Vagina (tissue), 2 donors: ENCODE data around the gene HMGA1. TPM values are rescaled to one million over a fixed set of nuclear protein-coding genes. Genes with fewer than 3 reads are reported as not detected.

Source experiments
- DNase-seq, 2 donors: peaks; one replicate each; pipeline ENCODE4 v3.0.0-alpha.2; 2017; ENCODE audit errors: extremely low spot score in 2 of 2
- H3K27ac ChIP-seq: fragments of 200-600 bp; sonication (generic); one replicate; pipeline ENCODE4 v1.5.1; 2019
- H3K27me3 ChIP-seq: fragments of 200-600 bp; sonication (generic); one replicate; pipeline ENCODE4 v1.5.1; 2019
- H3K36me3 ChIP-seq, 2 donors: fragments of 200-600 bp; sonication (generic); one replicate each; pipeline ENCODE4 v1.5.1; 2017 to 2019
- H3K4me1 ChIP-seq: fragments of 200-600 bp; sonication (generic); one replicate; pipeline ENCODE4 v1.5.1; 2019
- H3K4me3 ChIP-seq, 2 donors: fragments of 200-600 bp; sonication (generic); 1 replicate in 1 of 2; 2 replicates in 1 of 2; pipeline ENCODE4 v1.5.1; 2016 to 2019
- H3K9me3 ChIP-seq: fragments of 200-600 bp; sonication (generic); one replicate; pipeline ENCODE4 v1.5.1; 2019
- CTCF ChIP-seq, 3 experiments: fragments of 450-650 bp in 2 of 3; fragments of 200-600 bp in 1 of 3; sonication (generic) in 1 of 3; IDR thresholded peaks; one replicate each; pipeline ENCODE4 v1.5.1; 2017 to 2019; ENCODE audit warnings: antibody characterized with exemption in 3 of 3, mild to moderate bottlenecking in 2 of 3, moderate library complexity in 2 of 3
- POLR2A ChIP-seq, 2 donors: fragments of 450-650 bp; IDR thresholded peaks; one replicate each; pipeline ENCODE4 v1.6.1; 2017; ENCODE audit warnings: antibody characterized with exemption in 2 of 2, mild to moderate bottlenecking in 2 of 2, moderate library complexity in 2 of 2
- POLR2AphosphoS5 ChIP-seq, 2 donors: sonication (generic); formaldehyde crosslinking; IDR thresholded peaks; one replicate each; pipeline ENCODE4 v1.9.0; 2017; ENCODE audit warnings: antibody characterized with exemption in 2 of 2, mild to moderate bottlenecking in 2 of 2, low read depth in 1 of 2; ENCODE audit not compliant: insufficient read depth in 1 of 2
- intact Hi-C: fragments of 100-400 bp; cut with DNase I; formaldehyde crosslinking; loops from one replicate; pipeline ENCODE4 v1.15.1; 2023
- total RNA-seq: library from RNA; depleted of rRNA; stranded (reverse); fragments of >200 nt; gene quantifications from one replicate; pipeline ENCODE4 v1.2.3, GENCODE V29; 2016

Gene HMGA1
- total RNA-seq, 1 donor from 2014 or later: 65.6 TPM

DNA sequence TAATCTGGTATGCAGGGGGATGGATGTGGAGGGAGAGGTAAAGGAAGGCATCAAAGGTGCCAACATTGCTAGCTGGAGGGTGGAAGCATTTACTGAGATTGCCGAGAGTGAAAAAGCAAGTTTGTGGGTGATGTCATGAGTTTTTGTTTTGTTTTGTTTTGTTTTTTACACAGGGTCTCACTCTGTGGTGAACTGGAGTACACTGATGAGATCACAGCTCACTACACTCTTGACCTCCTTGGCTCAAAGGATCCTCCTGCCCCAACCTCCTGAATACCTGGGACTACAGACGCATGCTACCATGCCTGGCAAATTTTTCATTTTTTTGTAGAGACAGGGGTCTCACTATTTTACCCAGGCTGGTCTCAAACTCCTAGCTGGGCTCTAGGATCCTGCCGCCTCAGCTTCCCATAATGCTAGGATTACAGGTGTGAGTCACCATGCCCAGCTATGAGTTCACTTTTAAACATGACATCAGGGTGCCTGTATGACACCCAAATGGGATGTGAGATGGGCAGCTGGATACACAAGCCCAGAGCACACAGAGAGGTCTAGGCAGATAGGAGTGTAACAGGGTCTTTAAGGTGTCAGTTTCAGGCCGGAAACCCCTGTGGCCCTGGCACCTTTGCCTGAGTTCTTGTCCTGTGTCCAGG is 35.1 kb upstream of the HMGA1 start:
- no peak for TF ChIP-seq CTCF (IDR thresholded peaks at IDR 0.05)
- no peak for TF ChIP-seq POLR2A (IDR thresholded peaks at IDR 0.05)
- no peak for TF ChIP-seq POLR2AphosphoS5 (IDR thresholded peaks at IDR 0.05; ENCODE audit: insufficient read depth in 1 of 2, low read depth in 1 of 2)
- intact Hi-C loops: no loop called here

DNA sequence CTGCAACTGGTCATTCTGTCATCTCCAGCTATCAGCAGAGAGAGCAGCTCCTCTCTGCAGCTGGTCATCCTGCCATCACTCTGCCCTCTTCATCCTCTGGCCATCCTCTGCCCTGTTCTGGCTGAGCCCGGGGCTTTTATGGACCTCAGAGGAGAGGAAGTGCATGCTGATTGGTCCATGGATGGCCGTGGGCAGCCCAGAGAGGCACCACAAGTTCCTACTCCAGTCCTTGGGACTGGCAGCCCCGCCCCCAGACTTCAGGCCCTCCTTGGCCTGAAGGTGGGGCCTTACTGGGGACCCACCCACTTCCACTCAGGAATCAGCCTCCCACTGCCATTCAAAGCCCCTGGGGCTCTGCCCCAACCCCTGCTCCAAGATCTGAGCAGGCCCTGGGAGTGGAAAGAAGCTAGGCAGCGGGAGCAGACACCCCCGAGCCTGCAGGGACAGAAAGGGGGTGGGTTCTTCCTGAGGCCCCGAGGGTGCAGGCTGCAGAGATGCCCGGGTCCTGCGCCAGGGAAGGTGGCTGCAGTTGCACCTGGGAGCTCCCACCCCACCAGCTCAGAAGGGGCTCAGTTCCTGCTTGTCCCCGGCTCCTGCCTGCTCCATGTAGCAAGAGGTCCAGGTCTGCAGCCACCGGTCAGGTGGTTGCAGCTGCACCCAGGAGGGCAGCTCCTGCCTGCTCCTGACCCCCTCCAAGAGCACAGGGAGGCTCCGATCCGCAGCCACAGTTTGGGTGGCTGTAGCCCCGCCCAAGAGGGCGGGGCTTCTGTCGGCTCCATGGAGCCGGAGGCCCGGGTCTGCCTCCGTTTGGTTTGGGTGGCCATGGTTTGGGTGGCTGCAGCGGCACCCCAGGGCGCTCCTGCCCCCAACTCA is 34.1 kb upstream of the HMGA1 start:
- Histone ChIP-seq H3K27me3 (no peaks in the 10 kb centered on the region), H3K27ac (no peak overlapping the region), H3K9me3 (no peaks in the 10 kb centered on the region), H3K4me1 (no peaks in the 10 kb centered on the region), H3K36me3 (no peaks in the 10 kb centered on the region), H3K4me3 (no peak overlapping the region)
- TF ChIP-seq POLR2A (IDR thresholded peaks at IDR 0.05) (no peak), POLR2AphosphoS5 (IDR thresholded peaks at IDR 0.05; ENCODE audit: insufficient read depth in 1 of 2, low read depth in 1 of 2) (no peak), CTCF (IDR thresholded peaks at IDR 0.05) (no peak)
- intact Hi-C loops: no loop called here
- no peak for DNase-seq

More for the DNA sequence above, 35.1 kb upstream of the HMGA1 start:
- no peak overlapping the region for H3K27ac ChIP-seq
- no peaks in the 10 kb centered on the region for H3K9me3 ChIP-seq
- H3K4me1 ChIP-seq: peaks cover 4% of the 10 kb centered on the region
- H3K4me3 ChIP-seq: no peak overlapping the region
- H3K27me3 ChIP-seq: no peaks in the 10 kb centered on the region
- no peak for DNase-seq
- H3K36me3 ChIP-seq: no peaks in the 10 kb centered on the region

GRCh38 chr6:34204693-34205092 is 32.0 kb upstream of the HMGA1 start:
- H3K4me3 ChIP-seq: no peak overlapping the region
- TF ChIP-seq POLR2A (IDR thresholded peaks at IDR 0.05) (no peak), POLR2AphosphoS5 (IDR thresholded peaks at IDR 0.05; ENCODE audit: insufficient read depth in 1 of 2, low read depth in 1 of 2) (no peak), CTCF (IDR thresholded peaks at IDR 0.05) (no peak)
- no peaks in the 10 kb centered on the region for H3K9me3 ChIP-seq
- no peak for DNase-seq
- intact Hi-C loops: no loop called here
- H3K27me3 ChIP-seq: no peaks in the 10 kb centered on the region
- no peaks in the 10 kb centered on the region for H3K36me3 ChIP-seq
- no peak overlapping the region for H3K27ac ChIP-seq
- no peaks in the 10 kb centered on the region for H3K4me1 ChIP-seq

DNA sequence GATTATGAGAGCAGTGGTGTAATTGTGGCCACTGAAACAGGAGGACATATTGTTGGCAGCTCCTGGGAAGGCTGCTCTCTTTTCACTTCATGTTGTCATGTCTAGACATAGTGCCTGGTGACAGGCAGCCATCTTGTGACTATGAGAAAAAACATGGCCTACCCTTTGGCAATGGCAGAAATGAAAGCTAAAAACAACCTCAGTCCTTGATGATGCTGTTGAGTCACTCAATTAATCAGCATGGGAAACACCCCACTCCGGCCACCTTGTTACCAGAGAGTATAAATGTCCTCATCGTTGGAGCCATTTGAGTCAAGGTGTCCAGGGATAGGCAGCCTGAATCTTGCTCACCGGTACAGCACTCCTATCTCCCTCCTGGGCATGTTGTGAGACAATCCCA is 31.2 kb upstream of the HMGA1 start:
- intact Hi-C loops: no loop called here
- TF ChIP-seq POLR2A (IDR thresholded peaks at IDR 0.05) (no peak), CTCF (IDR thresholded peaks at IDR 0.05) (no peak), POLR2AphosphoS5 (IDR thresholded peaks at IDR 0.05; ENCODE audit: insufficient read depth in 1 of 2, low read depth in 1 of 2) (no peak)

GRCh38 chr6:34205916-34206315 is 30.8 kb upstream of the HMGA1 start:
- TF ChIP-seq POLR2AphosphoS5 (IDR thresholded peaks at IDR 0.05; ENCODE audit: insufficient read depth in 1 of 2, low read depth in 1 of 2): no peak
- TF ChIP-seq POLR2A (IDR thresholded peaks at IDR 0.05): no peak
- TF ChIP-seq CTCF (IDR thresholded peaks at IDR 0.05): no peak
- no peaks in the 10 kb centered on the region for H3K36me3 ChIP-seq
- H3K27ac ChIP-seq: no peak overlapping the region
- H3K4me1 ChIP-seq: no peaks in the 10 kb centered on the region
- H3K27me3 ChIP-seq: no peaks in the 10 kb centered on the region
- DNase-seq: no peak
- no peak overlapping the region for H3K4me3 ChIP-seq
- intact Hi-C loops: no loop called here
- no peaks in the 10 kb centered on the region for H3K9me3 ChIP-seq

More for the DNA sequence above, 31.2 kb upstream of the HMGA1 start:
- Histone ChIP-seq H3K4me1 (no peaks in the 10 kb centered on the region), H3K36me3 (no peaks in the 10 kb centered on the region), H3K4me3 (no peak overlapping the region), H3K27me3 (no peaks in the 10 kb centered on the region), H3K27ac (no peak overlapping the region), H3K9me3 (no peaks in the 10 kb centered on the region)
- DNase-seq: no peak
